HG02884 (cell line): ENCODE results near the gene DCDC1.
"Not testable (repeated sequence)": the region's sequence is repeated elsewhere in the genome, so short reads cannot be mapped to it uniquely, and the experiment has no call there.

Experiments used
- ATAC-seq: cut with Tn5 transposase; IDR thresholded peaks from one replicate; pipeline ENCODE4 v1.9.1; 2021; ENCODE audit warnings: mild to moderate bottlenecking, moderate library complexity; ENCODE audit not compliant: unreplicated experiment

Gene DCDC1

DNA sequence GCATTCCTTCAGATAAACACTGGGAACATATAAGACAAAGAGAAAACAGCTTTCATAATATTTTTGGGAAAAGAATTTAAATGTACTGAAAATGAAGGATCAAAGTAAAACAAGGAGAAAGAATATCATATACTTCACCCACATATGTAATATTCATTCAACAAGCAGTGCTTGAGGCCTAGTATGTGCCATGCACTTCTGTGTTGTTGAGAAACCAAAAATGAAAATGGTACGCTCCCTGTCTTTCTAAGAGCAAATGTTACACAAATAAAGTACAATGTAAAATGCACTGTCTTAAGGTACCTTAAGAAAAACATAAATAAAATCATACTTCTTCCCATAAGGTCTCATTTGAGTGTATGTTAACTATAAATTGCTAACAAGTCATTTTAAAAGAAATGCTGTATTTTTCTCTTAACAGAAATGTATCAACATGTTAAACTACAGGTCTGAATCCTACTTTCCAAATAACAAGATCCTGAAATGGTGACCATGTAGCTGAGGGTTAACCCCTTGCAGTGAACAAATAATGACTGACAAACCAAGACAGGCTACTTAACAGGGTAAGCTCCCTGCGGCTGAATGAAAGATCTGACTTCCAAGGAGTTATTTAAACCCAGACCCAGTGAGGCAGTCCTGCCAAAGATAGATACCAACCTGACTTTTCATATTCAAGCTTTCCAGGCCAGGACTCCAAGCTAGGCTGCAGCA, 377.6 kb downstream of the DCDC1 start:
- ATAC-seq = no peak

DNA sequence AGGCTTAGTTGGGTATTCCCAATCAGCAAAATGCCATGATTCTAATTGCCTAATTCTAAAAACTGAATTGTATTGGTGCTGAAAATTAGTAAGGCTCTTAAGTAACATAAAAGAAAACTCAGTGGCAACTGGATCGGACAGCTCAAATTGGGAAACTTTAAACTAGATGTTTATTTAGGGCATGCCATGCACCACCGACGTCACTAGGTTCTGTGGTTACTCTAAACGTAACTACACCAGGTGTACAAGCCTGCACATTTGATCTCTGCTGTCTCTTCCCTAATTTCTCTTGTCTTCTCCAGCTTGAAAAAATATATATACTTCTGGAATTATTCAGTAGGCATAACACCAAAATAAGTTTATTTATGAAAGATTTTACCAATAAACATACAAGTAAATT, 378.2 kb downstream of the DCDC1 start:
- no peak for ATAC-seq

DNA sequence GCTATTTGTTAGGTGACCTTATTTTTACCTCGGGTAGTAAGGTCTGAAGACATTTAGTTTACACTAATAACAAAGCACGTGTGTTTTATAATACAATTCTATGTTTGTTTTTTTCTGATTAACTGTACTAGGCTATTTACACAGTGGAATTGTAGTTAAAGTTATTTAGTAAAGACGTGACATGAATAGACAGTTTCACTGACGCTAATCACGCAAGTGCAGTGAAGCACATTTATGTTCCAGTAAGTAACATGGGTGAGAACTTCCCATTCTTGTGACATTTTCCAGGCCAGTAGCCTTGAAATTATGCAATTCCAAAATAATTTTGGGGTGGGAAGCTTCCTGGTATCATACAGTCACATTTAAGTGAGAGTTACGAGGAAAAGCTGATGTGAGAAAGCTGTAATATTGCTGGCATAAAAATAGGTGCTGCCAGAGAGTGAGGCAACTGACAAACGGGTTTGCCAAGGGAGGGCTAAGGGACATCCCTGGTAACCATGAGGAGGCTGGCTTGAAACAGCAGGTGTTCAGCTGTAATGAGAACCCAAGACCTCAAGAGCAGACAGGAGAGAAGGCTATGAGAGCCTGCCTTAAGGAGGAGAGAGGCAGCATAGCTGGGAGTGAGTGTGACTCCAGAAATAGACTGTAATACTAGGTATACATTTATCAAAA, 378.8 kb downstream of the DCDC1 start:
- ATAC-seq = no peak

DNA sequence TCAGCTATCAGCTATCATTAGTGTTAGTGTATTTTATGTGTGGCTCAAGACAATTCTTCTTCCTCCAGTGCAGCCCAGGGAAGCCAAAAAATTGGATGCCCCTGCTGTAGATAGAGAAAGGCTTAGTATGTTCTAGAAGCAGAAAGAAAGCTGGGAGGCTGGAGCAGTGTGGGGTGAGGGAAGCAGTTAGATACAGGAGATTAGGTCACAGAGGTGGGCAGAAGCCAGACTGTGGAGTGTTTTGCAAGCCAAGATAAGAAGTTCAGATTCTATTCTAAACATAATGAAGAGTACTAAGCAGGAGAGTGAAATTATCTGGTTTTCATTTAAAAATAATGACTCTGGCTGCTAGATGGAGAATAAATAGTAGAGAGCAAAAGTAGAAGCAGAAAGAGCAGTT, 381.7 kb downstream of the DCDC1 start:
- ATAC-seq = no peak

DNA sequence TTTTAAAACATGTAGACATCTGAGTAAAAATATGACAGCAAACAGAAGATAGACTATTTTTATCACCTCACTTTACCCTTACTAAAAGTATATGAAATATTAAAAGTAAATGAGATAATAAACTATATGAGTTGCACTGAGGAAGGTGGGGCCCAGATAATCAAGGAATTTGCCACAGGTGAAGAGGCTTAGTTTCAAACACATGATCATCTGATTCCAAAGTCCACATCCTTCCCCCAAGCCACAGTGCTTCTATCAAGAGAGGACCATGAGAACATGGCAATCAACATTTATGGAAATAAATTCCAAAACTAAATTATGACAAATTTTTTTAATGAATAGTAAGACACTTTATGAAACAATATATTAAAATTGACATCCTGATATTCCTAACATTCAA, 384.0 kb downstream of the DCDC1 start:
- no peak for ATAC-seq

DNA sequence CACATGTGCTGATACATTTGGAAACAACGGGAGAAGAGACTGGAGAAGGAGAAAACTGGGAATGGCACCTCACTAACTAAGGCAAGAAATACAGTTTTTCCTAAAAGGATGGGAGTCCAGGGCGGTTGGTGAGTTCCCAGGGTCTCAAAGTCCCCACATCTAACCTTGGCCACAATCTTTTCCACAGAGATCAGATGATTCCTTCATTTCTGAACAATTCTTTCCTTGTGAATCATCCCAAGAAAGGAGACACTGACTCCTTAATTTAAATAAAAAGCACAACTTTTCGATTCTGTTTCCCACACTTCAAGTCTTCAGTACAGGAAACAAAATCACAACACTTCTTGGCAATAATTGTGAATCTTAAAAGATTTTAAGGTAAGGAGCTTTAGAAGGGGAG, 384.7 kb downstream of the DCDC1 start:
- no peak for ATAC-seq

DNA sequence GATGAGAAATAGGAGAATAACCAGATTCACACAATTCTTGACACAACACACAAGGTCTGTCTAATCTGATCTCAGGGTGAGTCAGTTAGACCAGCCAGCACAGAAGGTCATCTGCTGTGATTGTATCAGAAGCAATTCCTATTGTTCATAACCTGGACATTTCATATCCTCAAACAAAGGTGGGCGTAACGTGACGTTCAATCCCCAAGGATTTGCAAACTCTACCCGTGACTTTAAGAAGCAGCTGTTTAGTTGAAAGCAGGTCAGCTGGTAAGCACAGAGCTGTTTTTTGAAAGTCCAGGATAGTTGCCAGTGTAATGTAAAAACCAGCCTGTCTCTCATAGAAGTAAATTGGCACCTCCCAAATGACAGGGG, 385.1 kb downstream of the DCDC1 start:
- no peak for ATAC-seq

DNA sequence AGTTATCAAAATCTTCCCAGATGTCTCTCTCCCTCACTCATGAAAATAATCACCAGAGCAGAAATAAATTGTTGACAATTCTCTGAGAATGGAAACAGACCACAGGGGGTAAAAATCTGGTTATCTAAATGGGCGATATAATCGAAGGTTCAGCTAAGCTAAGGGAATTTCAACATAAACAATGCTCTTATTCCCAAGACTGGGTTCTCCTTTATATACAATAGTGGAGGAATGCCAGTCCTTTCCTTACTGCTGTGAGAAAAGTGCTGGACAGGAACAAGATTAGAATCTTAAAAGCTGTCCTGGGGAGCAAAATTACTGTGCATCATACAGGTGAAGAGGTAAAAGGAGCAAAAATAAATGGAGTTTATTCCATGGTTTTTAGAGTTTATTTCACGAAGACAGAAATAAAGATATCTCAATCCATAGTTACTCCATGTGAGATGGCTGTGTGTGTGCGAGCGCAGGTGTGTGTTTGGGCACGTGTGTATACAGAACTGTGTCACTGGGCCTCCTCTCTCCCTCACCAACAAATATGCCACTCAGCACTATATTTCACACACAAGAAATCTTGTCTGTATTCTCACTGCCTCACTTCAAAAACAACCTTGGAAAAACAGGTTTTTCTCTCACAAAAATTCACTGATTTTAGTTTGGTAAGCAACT, 385.6 kb downstream of the DCDC1 start:
- no peak for ATAC-seq

DNA sequence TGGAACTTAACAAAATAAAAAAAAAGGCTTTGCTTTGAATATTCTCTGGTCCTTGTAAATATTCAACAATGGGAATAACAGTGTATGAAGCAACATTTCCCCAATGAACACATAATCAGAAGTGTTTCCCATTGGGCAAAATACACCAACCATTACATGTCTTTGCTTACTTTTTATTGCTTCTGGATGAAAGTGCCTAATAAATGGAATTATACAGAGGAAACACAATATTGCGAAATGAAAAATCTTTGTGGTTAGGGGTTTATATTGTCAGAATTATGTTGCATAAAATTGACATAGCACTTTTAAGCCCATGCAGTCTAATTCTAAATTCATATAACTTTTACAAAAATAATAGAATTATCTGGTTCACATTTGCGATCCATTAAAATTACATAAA, 386.4 kb downstream of the DCDC1 start:
- ATAC-seq = no peak

DNA sequence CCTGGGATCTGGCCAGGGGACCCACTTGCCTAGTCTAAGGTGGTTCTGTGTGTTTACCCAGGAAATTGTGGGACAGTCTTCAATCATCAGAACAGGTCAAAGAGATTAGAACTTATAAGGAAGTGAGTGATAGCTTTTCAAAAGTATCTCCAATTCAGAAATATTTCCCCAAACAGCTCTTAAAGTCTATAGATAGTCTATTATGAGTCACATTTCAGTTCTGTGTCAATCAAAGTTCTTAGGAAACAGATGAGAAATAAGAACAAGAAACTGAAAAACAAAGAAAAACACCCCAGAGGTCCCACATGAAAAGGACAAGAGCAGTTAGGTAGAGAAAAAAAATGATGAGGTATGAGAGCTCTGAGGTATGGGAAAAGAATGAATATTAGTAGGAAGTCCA, 402.0 kb downstream of the DCDC1 start:
- ATAC-seq = no peak

DNA sequence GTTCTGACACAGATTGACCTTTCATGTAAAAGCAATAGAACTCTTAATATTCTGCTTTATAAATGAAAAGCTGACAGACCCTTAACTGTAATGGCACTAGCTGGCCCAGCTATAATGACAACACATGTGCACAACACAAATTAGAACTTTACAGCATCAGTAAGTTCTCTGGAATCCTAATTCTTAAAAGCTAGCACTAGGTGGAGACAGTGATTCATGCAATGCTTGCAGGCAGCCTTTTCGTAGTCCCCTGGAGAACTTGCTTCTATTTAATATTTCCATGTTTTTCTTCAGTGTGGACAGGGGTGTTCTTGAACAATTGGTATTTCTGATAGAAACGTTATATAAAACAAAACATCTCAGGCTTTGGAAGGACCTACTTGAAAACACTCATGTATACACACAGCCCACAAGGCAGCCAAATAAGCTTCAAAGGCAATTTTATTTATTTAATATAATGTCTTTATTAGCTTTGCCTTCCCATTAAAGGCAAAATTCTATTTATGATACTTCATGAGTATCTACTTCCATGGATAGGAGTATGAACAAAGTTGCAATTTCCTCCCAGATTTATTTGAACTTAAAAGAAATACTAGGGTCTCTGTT, 409.0 kb downstream of the DCDC1 start:
- no peak for ATAC-seq

DNA sequence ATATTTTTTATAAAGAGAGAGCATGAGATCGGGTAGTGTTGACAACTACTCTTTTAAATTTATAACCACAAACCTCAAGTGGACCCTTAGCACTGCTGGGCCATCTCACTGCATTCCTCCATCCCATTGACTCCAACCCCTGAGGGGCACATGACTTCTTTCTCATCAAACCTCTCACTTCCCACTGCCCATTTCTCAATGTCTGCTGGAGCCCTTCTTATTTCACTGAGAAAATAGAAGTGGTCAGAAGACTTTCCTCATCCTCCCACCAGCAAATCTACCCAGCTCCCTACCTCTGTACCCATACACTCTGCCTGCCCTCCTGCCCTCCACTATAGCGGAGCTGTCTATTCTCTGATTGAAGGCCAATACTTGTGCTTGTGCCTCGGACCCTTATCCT, 412.8 kb downstream of the DCDC1 start:
- ATAC-seq = no peak

DNA sequence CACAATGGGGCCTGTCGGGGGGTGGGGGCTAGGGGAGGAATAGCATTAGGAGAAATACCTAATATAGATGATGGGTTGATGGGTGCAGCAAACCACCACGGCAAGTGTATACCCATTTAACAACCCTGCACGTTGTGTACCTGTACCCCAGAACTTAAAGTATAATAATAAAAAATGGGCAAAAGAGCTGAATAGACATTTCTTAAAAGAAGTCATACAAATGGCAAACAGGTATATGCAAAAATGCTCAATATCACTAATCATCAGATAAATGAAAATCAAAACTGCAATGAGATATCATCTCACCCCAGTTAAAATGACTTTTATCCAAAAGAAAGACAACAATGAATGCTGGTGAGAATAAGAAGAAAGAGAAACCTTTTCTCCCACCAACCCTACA, 419.7 kb downstream of the DCDC1 start:
- ATAC-seq = no peak

DNA sequence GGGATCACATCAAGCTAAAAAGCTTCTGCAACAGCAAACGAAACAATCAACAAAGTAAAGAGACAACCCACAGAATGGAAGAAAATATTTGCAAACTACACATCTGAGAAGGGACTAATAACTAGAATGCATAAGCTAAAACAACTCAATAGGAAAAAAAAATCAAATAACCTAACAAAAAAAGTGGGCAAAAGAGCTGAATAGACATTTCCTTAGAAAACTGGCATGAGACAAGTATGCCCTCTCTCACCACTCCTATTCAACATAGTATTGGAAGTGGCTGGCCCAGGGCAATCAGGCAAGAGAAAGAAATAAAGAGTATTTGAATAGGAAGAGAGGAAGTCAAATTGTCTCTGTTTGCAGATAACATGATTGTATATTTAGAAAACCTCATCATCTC, 421.8 kb downstream of the DCDC1 start:
- not testable (repeated sequence) for ATAC-seq

DNA sequence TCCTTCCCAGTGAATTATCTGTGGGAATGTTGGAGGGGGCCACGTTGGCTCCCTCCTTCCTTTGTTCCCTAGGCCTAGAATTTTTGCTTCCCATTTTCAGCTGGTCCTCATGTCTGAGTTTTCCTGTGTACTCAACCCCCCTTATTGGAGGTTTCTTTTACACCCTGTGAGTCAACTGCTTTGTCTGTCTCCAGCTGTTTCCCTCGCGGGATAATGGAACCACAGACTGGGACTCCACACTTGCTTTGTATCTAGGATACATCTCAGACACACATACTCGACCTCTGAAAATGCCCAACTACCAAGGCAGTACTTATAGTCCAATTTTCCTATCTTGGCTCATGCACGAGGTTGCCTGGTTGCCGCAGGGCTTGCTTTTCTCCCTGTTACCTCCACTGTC, 430.7 kb downstream of the DCDC1 start:
- ATAC-seq = no peak

DNA sequence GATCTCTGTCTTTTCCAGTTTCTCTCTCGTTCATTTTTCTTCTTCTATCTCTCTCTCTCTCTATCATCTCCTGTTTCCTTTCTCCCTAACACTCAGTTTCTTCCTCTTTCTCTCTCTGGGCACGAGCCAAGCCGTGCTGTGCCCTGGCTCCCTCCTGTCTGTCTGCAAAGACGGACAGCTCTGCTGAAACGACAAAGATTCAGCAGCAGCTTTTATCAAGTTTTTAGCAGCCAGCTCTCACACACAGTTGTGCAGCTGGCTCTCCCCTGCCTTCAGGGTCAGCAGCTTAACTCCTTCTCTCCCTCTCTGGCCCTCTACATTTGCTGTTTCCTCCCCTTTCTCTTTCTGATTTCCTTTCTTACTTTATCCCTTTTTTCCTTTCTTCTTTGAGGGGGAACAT, 431.4 kb downstream of the DCDC1 start:
- ATAC-seq = no peak

DNA sequence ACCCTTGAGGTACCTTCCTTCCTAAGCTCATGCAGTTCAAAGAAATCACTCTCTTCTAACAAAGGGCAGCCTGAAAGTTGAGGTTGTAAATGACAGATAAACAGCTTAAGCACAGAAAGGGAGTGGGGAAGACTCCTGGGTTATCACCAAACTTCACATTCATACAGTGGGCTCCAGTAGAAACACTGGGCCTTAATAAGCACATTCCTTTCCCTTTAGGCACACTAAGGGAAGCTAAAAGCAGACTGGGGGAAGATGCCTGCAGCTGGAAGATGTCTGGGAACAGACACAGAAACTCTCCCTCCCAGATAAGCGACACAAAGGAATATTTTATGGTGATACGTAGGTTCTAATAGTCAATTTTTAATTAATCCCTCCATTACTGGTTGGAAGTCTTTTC, 433.0 kb downstream of the DCDC1 start:
- no peak for ATAC-seq

DNA sequence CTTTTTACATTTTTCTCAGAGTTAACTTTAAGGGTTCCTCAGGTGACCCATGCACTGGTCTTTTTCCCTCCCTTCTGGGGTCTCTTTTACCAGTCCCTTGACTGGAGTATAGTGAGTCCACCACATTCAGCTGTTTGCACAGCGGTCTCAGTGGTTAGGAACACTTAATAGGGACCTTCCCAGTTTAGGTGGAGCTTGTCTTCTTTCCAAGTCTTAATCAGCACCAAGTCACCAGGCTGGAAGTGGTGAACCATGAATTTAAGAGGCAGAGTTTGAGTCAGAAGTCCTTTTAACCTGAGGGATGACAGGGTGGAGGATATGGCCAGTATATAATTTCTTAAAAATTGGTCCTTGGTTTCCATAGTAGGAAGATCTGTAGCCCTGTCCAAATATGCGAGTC, 433.7 kb downstream of the DCDC1 start:
- no peak for ATAC-seq

DNA sequence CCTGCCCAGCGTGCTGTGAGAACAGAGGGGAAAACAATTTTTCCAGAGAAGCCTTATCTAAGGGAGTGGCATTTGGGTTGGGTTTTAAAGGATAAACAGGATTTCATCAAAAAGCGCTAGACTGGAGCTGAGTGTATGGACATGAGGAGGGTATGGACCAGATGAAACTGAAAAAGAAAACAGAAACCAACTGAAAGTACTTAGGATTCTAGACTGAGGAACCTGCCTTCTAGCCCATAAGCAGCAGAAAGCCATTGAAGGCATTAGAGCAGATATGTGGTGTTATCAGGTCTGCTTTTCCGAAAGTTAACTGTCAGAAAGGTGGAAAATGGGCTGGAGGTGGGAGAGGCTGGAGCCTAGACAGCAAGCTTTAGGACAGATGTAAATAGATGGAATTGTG, 443.4 kb downstream of the DCDC1 start:
- ATAC-seq = no peak

DNA sequence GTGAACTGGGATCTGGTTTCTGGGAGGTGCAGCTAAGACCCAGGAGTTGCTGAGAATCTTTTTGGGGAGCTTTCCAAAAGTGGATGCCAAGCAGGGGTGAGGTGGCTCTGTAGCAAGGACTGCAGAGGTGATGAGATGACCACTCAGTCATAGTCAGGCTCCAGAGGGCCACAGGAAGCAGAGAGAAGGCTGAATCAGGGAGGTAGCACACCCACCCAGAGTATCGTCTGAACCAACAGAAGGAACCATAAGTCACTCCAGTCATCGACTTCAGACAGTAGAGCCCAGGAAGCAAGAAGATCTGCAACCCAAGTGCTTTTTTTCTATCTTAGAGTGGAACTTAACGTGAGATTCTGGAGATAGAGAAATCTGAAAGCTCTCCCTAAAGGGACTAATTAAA, 447.7 kb downstream of the DCDC1 start:
- no peak for ATAC-seq

DNA sequence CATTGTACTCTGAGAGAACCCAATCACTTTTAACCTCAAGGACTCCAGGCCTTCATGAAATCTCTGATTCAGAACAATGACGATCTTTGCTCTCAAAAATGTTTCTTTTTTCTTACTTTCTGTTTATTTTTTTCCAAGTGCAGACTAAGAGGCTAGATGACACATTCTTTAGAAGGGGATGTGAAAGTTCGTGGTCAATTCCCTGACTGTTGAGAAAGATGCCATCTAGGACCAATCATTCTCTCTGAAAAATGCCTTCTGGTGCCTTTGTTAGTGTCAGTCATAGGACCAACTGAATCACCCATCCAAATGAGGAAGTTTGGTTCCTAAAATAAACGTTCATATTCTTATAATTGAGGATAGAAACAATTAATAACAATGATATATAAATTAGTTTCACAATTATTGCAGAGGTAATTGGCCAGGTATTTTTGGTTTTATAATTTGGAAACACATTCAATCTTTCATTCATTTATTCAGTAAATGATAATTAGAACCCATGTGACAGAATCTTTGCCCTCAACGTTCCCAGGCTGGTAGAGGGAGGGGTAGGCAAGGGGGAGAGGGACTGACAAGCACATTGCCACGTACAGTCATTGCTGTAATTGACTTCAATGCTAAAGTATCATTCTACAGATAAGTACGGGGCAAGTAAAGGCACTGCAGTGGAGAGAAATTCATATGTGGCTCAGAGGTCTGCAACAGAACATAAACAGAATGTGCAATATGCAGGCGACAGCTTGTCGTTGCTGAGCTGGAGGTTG, 450.0 kb downstream of the DCDC1 start:
- peak; percentile 58 for ATAC-seq
